WTC11 (cell line): ENCODE results near the gene ACOT6. TPM values are rescaled to one million over a fixed set of nuclear protein-coding genes. Genes with fewer than 3 reads are reported as not detected.

ENCODE experiments used
- ATF3 ChIP-seq: sonication (generic); formaldehyde crosslinking; conservative IDR thresholded peaks from 2 replicates; pipeline ENCODE4 v1.8.1; 2022; ENCODE audit warnings: mild to moderate bottlenecking, missing genetic modification reagents
- ATF6 ChIP-seq: sonication (generic); formaldehyde crosslinking; IDR thresholded peaks from 2 replicates; pipeline ENCODE4 v1.8.1; 2023; ENCODE audit warnings: mild to moderate bottlenecking, missing genetic modification reagents
- CREM ChIP-seq: sonication (generic); formaldehyde crosslinking; IDR thresholded peaks from 2 replicates; pipeline ENCODE4 v1.8.1; 2022; ENCODE audit warnings: mild to moderate bottlenecking, missing genetic modification reagents, moderate library complexity
- ELF4 ChIP-seq: sonication (generic); formaldehyde crosslinking; IDR thresholded peaks from 2 replicates; pipeline ENCODE4 v1.8.1; 2022; ENCODE audit warnings: low read depth, mild to moderate bottlenecking, moderate library complexity, missing genetic modification reagents
- GTF2I ChIP-seq: fragments of 250-450 bp; sonication (Bioruptor Pico); conservative IDR thresholded peaks from 2 replicates; pipeline ENCODE4 v1.4.0; 2021; ENCODE audit warnings: mild to moderate bottlenecking
- NR1H2 ChIP-seq: sonication (generic); formaldehyde crosslinking; IDR thresholded peaks from 2 replicates; pipeline ENCODE4 v1.9.0; 2021; ENCODE audit warnings: mild to moderate bottlenecking, moderate library complexity, missing genetic modification reagents
- OVOL2 ChIP-seq: fragments of 250-450 bp; sonication (Bioruptor Pico); IDR thresholded peaks from 2 replicates; pipeline ENCODE4 v1.9.0; 2021; ENCODE audit warnings: mild to moderate bottlenecking, borderline replicate concordance
- PRRX2 ChIP-seq: fragments of 250-450 bp; sonication (Bioruptor Pico); IDR thresholded peaks from 2 replicates; pipeline ENCODE4 v1.8.0; 2021; ENCODE audit warnings: mild to moderate bottlenecking
- TEAD1 ChIP-seq: sonication (generic); formaldehyde crosslinking; IDR thresholded peaks from 2 replicates; pipeline ENCODE4 v1.8.0; 2022; ENCODE audit warnings: mild to moderate bottlenecking, missing genetic modification reagents
- USF1 ChIP-seq: sonication (generic); formaldehyde crosslinking; IDR thresholded peaks from 2 replicates; pipeline ENCODE4 v1.8.0; 2022; ENCODE audit warnings: mild to moderate bottlenecking, missing genetic modification reagents
- ZNF138 ChIP-seq: sonication (generic); formaldehyde crosslinking; conservative IDR thresholded peaks from 2 replicates; pipeline ENCODE4 v1.8.1; 2022; ENCODE audit warnings: mild to moderate bottlenecking, moderate library complexity, missing genetic modification reagents
- ZNF317 ChIP-seq: sonication (generic); formaldehyde crosslinking; IDR thresholded peaks from 2 replicates; pipeline ENCODE4 v1.8.1; 2023; ENCODE audit warnings: low read depth, mild to moderate bottlenecking, moderate library complexity, missing genetic modification reagents, borderline replicate concordance
- ZNF671 ChIP-seq: fragments of 250-450 bp; sonication (Bioruptor Pico); IDR thresholded peaks from 2 replicates; pipeline ENCODE4 v1.8.0; 2021; ENCODE audit warnings: mild to moderate bottlenecking
- ZSCAN18 ChIP-seq: fragments of 250-450 bp; sonication (Bioruptor Pico); IDR thresholded peaks from 2 replicates; pipeline ENCODE4 v2.1.2; 2022; ENCODE audit warnings: mild to moderate bottlenecking, moderate library complexity
- total RNA-seq: library from RNA; stranded (reverse); gene quantifications from 3 replicates; pipeline ENCODE4 v1.2.3, GENCODE V29; 2021
- TF ChIP-seq, protein P1 (sequence below): sonication (generic); formaldehyde crosslinking; IDR thresholded peaks from 2 replicates; pipeline ENCODE4 v1.8.0; 2022; ENCODE audit warnings: mild to moderate bottlenecking, missing genetic modification reagents
- TF ChIP-seq, protein P2 (sequence below): fragments of 250-450 bp; sonication (Bioruptor Pico); IDR thresholded peaks from 2 replicates; pipeline ENCODE4 v1.9.0; 2021; ENCODE audit warnings: mild to moderate bottlenecking
- TF ChIP-seq, protein P3 (sequence below): sonication (generic); formaldehyde crosslinking; IDR thresholded peaks from 2 replicates; pipeline ENCODE4 v1.8.1; 2023; ENCODE audit warnings: mild to moderate bottlenecking, missing genetic modification reagents, borderline replicate concordance
- TF ChIP-seq, protein P4 (sequence below): sonication (generic); formaldehyde crosslinking; IDR thresholded peaks from 2 replicates; pipeline ENCODE4 v1.8.1; 2022; ENCODE audit warnings: mild to moderate bottlenecking, missing genetic modification reagents, moderate library complexity, borderline replicate concordance

Gene ACOT6
- total RNA-seq, 1 experiment from 2014 or later = 0.13 TPM

DNA sequence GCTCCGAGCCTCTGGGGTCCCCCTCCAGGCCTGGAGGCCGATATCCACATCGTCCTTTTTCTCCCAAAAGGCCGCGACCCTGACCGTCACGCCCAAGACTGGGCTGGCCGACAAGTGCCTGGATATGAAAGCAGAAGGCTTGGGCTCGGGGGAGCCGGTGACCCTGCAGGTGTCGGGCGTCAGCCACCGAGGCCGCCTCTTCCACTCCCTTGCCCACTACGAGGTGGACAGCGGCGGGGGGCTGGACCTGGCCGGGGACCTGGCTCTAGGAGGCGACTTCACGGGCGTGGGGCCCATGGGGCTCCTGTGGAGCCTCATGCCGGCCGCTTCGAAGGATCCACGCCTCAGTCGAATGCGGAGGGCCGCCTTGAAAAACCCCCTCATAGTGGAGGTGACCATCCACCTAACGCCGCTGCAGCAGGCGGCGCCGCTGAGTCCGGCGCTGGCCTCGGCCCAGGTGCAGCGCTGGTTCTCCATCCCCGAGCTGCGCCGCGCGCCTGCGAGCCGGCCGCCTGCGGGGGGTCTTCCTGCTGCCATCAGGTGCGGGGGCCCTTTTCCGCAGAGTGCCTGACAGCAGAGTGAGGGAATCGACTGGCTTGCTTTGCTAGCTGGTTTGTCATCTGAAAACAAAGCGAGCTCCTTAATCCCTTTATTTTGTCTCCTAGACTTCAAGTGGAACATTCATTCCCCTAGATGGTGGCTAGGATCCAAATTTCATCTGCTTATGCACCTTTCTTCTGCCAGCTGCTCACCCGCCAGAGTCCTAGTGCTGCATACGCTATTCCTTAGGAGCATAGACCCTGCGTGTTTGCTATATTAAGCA lies 21.9 kb downstream of the ACOT6 start (continued):
- TF ChIP-seq OVOL2 (CRISPR knock-in tag) = no peak
- 0 out of 2 replicates have a peak, but pooled peaks have one; percentile 25 for TF ChIP-seq ELF4 (CRISPR knock-in tag)
- TF ChIP-seq GTF2I (CRISPR knock-in tag) = no peak
- no peak for TF ChIP-seq NR1H2 (CRISPR knock-in tag)
- TF ChIP-seq USF1 = no peak; the same call in none of the 2 replicates
- TF ChIP-seq, protein P1, sequence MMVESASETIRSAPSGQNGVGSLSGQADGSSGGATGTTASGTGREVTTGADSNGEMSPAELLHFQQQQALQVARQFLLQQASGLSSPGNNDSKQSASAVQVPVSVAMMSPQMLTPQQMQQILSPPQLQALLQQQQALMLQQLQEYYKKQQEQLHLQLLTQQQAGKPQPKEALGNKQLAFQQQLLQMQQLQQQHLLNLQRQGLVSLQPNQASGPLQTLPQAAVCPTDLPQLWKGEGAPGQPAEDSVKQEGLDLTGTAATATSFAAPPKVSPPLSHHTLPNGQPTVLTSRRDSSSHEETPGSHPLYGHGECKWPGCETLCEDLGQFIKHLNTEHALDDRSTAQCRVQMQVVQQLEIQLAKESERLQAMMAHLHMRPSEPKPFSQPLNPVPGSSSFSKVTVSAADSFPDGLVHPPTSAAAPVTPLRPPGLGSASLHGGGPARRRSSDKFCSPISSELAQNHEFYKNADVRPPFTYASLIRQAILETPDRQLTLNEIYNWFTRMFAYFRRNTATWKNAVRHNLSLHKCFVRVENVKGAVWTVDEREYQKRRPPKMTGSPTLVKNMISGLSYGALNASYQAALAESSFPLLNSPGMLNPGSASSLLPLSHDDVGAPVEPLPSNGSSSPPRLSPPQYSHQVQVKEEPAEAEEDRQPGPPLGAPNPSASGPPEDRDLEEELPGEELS = 0 out of 2 replicates have a peak, but pooled peaks have one; percentile 30
- TF ChIP-seq, protein P2, sequence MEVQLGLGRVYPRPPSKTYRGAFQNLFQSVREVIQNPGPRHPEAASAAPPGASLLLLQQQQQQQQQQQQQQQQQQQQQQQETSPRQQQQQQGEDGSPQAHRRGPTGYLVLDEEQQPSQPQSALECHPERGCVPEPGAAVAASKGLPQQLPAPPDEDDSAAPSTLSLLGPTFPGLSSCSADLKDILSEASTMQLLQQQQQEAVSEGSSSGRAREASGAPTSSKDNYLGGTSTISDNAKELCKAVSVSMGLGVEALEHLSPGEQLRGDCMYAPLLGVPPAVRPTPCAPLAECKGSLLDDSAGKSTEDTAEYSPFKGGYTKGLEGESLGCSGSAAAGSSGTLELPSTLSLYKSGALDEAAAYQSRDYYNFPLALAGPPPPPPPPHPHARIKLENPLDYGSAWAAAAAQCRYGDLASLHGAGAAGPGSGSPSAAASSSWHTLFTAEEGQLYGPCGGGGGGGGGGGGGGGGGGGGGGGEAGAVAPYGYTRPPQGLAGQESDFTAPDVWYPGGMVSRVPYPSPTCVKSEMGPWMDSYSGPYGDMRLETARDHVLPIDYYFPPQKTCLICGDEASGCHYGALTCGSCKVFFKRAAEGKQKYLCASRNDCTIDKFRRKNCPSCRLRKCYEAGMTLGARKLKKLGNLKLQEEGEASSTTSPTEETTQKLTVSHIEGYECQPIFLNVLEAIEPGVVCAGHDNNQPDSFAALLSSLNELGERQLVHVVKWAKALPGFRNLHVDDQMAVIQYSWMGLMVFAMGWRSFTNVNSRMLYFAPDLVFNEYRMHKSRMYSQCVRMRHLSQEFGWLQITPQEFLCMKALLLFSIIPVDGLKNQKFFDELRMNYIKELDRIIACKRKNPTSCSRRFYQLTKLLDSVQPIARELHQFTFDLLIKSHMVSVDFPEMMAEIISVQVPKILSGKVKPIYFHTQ (CRISPR knock-in tag) = no peak
- no peak for TF ChIP-seq ZSCAN18
- TF ChIP-seq TEAD1 (CRISPR knock-in tag) = 0 out of 2 replicates have a peak, but pooled peaks have one; percentile 56
- TF ChIP-seq ATF3 (CRISPR knock-in tag) = no peak
- TF ChIP-seq ATF6 (CRISPR knock-in tag) = no peak
- TF ChIP-seq, protein P3, sequence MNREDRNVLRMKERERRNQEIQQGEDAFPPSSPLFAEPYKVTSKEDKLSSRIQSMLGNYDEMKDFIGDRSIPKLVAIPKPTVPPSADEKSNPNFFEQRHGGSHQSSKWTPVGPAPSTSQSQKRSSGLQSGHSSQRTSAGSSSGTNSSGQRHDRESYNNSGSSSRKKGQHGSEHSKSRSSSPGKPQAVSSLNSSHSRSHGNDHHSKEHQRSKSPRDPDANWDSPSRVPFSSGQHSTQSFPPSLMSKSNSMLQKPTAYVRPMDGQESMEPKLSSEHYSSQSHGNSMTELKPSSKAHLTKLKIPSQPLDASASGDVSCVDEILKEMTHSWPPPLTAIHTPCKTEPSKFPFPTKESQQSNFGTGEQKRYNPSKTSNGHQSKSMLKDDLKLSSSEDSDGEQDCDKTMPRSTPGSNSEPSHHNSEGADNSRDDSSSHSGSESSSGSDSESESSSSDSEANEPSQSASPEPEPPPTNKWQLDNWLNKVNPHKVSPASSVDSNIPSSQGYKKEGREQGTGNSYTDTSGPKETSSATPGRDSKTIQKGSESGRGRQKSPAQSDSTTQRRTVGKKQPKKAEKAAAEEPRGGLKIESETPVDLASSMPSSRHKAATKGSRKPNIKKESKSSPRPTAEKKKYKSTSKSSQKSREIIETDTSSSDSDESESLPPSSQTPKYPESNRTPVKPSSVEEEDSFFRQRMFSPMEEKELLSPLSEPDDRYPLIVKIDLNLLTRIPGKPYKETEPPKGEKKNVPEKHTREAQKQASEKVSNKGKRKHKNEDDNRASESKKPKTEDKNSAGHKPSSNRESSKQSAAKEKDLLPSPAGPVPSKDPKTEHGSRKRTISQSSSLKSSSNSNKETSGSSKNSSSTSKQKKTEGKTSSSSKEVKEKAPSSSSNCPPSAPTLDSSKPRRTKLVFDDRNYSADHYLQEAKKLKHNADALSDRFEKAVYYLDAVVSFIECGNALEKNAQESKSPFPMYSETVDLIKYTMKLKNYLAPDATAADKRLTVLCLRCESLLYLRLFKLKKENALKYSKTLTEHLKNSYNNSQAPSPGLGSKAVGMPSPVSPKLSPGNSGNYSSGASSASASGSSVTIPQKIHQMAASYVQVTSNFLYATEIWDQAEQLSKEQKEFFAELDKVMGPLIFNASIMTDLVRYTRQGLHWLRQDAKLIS (CRISPR knock-in tag) = peak; percentile 86
- no peak for TF ChIP-seq ZNF671 (CRISPR knock-in tag)
- TF ChIP-seq ZNF138 = peak; percentile 67; the same call in 1 of the 2 replicates
- TF ChIP-seq ZNF317 (CRISPR knock-in tag) = no peak
- TF ChIP-seq, protein P4, sequence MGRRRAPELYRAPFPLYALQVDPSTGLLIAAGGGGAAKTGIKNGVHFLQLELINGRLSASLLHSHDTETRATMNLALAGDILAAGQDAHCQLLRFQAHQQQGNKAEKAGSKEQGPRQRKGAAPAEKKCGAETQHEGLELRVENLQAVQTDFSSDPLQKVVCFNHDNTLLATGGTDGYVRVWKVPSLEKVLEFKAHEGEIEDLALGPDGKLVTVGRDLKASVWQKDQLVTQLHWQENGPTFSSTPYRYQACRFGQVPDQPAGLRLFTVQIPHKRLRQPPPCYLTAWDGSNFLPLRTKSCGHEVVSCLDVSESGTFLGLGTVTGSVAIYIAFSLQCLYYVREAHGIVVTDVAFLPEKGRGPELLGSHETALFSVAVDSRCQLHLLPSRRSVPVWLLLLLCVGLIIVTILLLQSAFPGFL (CRISPR knock-in tag) = no peak
- 0 out of 2 replicates have a peak, but pooled peaks have one; percentile 63 for TF ChIP-seq CREM (CRISPR knock-in tag)
- TF ChIP-seq PRRX2 (CRISPR knock-in tag) = no peak
